A204.1 (cell line): ENCODE data around the gene MSL3.

Experiments used
- FAIRE-seq: peaks from 2 replicates; lab custom pipeline; 2012; peaks lifted over from hg19 to GRCh38; lab: Jason Lieb, UNC

MSL3 gene

GRCh38 chrX:11757719-11758399, at the start of gene MSL3:
Gene MSL3, plus strand, starts transcription at chrX:11758237. Its CDS starts 27 bp downstream, at chrX:11758264.
- no peak for FAIRE-seq

GRCh38 chrX:11722304-11722703, 35.7 kb upstream of the MSL3 start:
- FAIRE-seq = no peak

- FAIRE-seq = peak; percentile 43
These were observed 33.7 kb upstream of the MSL3 start for GRCh38 chrX:11724122-11725017.

- FAIRE-seq = no peak
These were observed 32.2 kb upstream of the MSL3 start for GRCh38 chrX:11725631-11726442.

GRCh38 chrX:11728556-11728955, 29.5 kb upstream of the MSL3 start:
- FAIRE-seq = no peak

- no peak for FAIRE-seq
These were observed 24.4 kb upstream of the MSL3 start for GRCh38 chrX:11733614-11734013.

GRCh38 chrX:11739776-11740175, 18.3 kb upstream of the MSL3 start:
- no peak for FAIRE-seq

- FAIRE-seq = no peak
These were observed 17.2 kb upstream of the MSL3 start for GRCh38 chrX:11740794-11741193.

GRCh38 chrX:11741574-11741973, 16.5 kb upstream of the MSL3 start:
- no peak for FAIRE-seq

GRCh38 chrX:11745881-11746280, 12.2 kb upstream of the MSL3 start:
- no peak for FAIRE-seq

GRCh38 chrX:11750046-11750445, 8.0 kb upstream of the MSL3 start:
- no peak for FAIRE-seq

- FAIRE-seq = no peak
These were observed 7.3 kb upstream of the MSL3 start for GRCh38 chrX:11750694-11751093.

GRCh38 chrX:11751261-11751660, 6.8 kb upstream of the MSL3 start:
- FAIRE-seq = no peak

- FAIRE-seq = no peak
These were observed 4.4 kb upstream of the MSL3 start for GRCh38 chrX:11753668-11754067.

- FAIRE-seq = no peak
These were observed 2.9 kb upstream of the MSL3 start for GRCh38 chrX:11754958-11755645.

GRCh38 chrX:11755724-11756123, 2.3 kb upstream of the MSL3 start:
- FAIRE-seq = no peak

- FAIRE-seq = no peak
These were observed 1.4 kb upstream of the MSL3 start for GRCh38 chrX:11756354-11757318.

- no peak for FAIRE-seq
These were observed 679 bp upstream of the MSL3 start for GRCh38 chrX:11757397-11757718.

- FAIRE-seq = no peak
These were observed 549 bp downstream of the MSL3 start for GRCh38 chrX:11758400-11759171.

- no peak for FAIRE-seq
These were observed 1.1 kb downstream of the MSL3 start for GRCh38 chrX:11759172-11759460.
